ENCODE measurements around the gene LEFTY2.
A peak's percentile ranks its signal among the peaks of the same experiment; 100 is the strongest.
"Not testable (repeated sequence)": the region's sequence is repeated elsewhere in the genome, so short reads cannot be mapped to it uniquely, and the experiment has no call there.

Gene LEFTY2

DNA sequence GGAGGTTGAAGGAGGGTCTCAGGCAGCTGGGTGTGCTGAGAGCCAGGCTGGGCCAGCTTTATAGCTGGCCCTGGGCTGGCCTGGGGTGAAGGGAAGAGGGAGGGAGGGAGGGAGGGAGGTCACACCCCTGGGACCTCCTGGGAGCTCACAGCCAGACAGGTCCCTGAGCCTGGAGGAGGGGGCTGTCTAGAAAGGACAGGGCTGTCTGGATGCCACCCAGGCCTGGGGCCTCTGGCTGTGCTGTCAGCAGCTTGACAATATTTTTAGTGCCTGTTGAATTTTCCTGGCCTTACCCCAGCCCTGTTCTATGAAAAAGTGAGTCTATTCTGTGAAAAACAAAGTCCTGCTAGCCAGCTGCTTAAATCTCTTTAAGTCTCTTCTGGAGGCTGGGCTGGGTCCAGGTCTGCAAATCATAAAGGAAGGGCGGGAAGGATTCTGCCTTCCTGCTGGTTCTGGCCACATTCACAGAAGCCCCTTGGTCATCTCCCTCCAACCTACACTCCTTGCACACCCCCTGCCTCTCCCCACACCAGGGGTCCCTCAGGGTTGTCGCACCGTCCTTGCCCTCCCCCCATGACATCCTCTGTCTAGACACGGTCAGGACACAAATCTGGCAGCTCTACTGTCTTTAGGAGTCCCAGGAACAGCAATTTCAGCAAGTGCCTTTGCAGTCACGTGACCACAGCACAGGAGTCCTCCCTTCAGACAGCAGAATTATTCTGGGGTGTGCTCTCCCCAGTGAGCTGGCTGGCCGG, at the start of gene LEFTY2:
Gene LEFTY2, minus strand, starts transcription at position 34 of the 755 bp plus-strand sequence. CDS start 80 bp downstream, outside the sequence.
- no peak for DNase-seq (ENCODE audit: low read depth in 1 of 2, low spot score in 1 of 2)

- no peak for DNase-seq (ENCODE audit: low read depth in 1 of 2, low spot score in 1 of 2)
These were observed 46.7 kb upstream of the LEFTY2 start for GRCh38 chr1:225987491-225988316.

DNA sequence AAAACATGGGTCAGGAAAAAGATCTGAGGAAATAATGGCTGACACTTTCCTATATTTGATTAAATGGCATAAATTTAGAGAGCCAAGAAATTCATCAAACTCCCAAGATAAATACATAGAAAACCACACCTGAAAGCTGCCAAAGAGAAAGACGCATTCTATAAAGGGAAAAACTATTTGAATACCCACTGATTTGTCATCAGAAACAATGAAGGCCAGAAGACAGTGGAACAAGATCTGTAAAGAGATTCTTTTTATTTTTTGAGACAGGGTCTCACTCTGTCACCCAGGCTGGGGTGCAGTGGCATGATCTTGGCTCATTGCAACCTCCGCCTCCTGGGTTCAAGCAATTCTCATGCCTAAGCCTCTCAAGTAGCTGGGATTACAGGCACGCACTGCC, 40.7 kb upstream of the LEFTY2 start:
- DNase-seq (ENCODE audit: low read depth in 1 of 2, low spot score in 1 of 2): no peak

DNA sequence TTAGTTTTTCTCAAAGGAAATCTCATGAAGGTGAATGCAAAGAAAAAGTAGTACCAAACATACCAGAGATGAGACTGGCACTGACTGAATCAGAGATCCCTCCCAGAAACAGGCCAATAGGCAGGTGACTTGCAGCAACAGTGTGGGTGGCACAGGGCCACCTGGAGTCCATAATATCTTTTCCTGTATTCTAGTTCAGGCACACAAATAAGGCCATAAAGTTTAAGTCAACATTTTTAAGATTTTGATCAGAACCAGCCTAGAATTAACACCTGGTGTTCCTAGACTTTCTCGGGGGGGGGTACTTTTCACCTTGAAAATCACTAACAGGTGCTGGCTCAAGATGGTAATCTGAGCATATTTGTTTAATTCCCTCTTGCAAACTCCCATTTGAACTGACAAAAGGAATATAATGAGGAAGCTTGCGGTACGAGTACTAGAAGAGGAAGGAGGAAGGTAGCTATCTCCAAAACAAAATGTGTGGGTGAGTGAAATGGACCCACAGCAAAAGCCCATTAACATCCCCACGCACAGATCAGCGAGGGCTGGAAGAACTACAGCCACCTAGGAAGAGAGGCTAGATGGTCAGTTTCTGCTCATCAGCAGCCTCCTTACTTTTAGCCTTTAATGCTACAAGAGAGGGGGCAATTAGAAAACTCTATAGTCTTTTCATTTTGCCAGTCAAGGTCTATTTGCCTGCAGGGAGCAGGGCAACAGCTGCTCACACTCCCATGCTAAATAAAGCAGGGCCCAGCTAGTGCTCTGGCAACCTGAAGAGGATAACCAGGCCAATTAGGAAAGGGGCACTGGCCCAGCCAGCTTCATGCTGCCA, 39.2 kb upstream of the LEFTY2 start:
- no peak for DNase-seq (ENCODE audit: low read depth in 1 of 2, low spot score in 1 of 2)

- no peak for DNase-seq (ENCODE audit: low read depth in 1 of 2, low spot score in 1 of 2)
These were observed 38.4 kb upstream of the LEFTY2 start for GRCh38 chr1:225979421-225979820.

- no peak for DNase-seq (ENCODE audit: low read depth in 1 of 2, low spot score in 1 of 2)
These were observed 37.1 kb upstream of the LEFTY2 start for GRCh38 chr1:225977937-225978748.

DNA sequence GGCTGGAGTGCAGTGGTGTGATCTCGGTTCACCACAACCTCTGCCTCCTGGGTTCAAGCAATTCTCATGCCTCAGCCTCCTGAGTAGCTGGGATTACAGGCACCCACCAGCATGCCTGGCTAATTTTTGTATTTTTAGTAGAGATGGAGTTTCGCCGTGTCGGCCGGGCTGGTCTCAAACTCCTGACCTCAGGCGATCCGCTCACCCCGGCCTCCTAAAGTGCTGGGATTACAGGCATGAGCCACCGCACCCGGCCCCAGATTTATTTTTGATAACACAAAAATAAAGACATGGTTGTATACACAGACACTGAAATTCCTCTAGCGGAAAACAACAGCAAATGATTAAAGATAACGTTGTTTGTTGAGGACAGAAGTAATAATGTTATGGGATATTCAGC, 34.1 kb upstream of the LEFTY2 start:
- DNase-seq (ENCODE audit: low read depth in 1 of 2, low spot score in 1 of 2): not testable (repeated sequence)

DNA sequence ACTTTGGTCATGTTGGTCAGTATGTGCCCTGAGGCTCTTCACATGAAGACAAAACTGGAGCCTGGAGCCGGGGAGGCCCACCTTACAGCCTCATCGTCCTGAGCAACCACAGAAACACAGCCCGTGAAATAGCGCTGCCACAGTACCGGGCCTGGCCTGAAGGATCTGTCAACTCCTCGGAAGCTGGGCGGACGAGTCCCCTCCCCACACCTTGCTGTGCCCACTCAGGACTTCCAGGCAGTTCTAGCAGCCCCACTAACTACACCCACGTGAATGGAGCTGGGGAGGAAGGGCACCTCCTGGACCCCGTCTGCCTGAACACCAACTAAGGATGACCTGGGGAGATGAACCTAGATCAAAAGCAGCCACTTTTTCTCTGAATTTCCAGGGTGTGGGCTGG, 33.4 kb upstream of the LEFTY2 start:
- no peak for DNase-seq (ENCODE audit: low read depth in 1 of 2, low spot score in 1 of 2)

DNA sequence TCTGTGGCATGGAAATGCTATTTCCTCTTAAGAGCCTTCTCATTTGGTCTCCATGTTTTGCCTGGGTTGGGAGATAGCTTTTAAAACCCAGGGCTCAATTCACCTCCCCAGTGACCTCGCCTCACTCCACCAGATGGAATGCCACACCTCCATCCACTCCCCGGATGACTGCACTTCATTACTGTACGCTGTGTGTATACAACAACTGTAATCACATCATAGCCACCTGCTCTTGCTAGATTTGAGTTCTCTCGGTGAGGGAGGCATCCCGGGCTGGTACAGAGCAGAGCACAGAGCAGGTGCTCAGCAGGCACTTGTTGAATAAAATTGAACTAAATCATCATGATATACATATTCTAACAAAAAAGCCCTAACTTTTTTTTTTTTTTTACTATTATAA, 32.1 kb upstream of the LEFTY2 start:
- no peak for DNase-seq (ENCODE audit: low read depth in 1 of 2, low spot score in 1 of 2)

GRCh38 chr1:225972344-225973152, 31.5 kb upstream of the LEFTY2 start:
- no peak for DNase-seq (ENCODE audit: low read depth in 1 of 2, low spot score in 1 of 2)

DNA sequence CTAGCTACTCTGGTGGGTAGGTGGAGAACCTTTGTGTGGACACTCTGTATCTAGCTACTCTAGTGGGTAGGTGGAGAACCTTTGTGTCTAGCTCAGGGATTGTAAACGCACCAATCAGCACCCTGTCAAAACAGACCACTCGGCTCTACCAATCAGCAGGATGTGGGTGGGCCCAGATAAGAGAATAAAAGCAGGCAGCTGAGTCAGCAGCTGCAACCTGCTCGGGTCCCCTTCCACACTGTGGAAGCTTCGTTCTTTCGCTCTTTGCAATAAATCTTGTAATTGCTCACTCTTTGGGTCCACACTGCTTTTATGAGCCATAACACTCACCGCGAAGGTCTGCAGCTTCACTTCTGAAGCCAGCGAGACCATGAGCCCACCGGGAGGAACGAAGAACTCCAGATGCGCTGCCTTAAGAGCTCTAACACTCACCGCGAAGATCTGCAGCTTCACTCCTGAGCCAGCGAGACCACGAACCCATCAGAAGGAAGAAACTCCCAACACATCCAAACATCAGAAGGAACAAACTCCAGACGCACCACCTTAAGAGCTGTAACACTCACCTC, 29.7 kb upstream of the LEFTY2 start:
- DNase-seq (ENCODE audit: low read depth in 1 of 2, low spot score in 1 of 2): not testable (repeated sequence)

DNA sequence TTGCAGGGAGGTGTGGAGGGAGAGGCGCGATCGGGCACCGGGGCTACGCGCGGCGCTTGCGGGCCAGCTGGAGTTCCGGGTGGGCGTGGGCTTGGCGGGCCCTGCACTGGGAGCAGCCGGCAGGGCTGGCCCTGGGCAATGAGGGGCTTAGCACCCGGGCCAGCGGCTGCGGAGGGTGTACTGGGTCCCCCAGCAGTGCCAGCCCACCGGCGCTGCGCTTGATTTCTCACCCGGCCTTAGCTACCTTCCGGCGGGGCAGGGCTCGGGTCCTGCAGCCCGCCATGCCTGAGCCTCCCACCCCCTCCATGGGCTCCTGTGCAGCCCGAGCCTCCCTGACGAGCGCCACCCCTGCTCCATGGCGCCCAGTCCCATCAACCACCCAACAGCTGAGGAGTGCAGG, 28.7 kb upstream of the LEFTY2 start:
- not testable (repeated sequence) for DNase-seq (ENCODE audit: low read depth in 1 of 2, low spot score in 1 of 2)

- no peak for DNase-seq (ENCODE audit: low read depth in 1 of 2, low spot score in 1 of 2)
These were observed 24.2 kb upstream of the LEFTY2 start for GRCh38 chr1:225965231-225965630.

- DNase-seq (ENCODE audit: low read depth in 1 of 2, low spot score in 1 of 2): no peak
These were observed 22.9 kb upstream of the LEFTY2 start for GRCh38 chr1:225963735-225964530.

GRCh38 chr1:225962440-225962975, 21.5 kb upstream of the LEFTY2 start:
- DNase-seq (ENCODE audit: low read depth in 1 of 2, low spot score in 1 of 2): peak; percentile 22 to 26

- DNase-seq (ENCODE audit: low read depth in 1 of 2, low spot score in 1 of 2): no peak
These were observed 20.8 kb upstream of the LEFTY2 start for GRCh38 chr1:225961659-225962439.

- DNase-seq (ENCODE audit: low read depth in 1 of 2, low spot score in 1 of 2): no peak
These were observed 17.0 kb upstream of the LEFTY2 start for GRCh38 chr1:225958041-225958440.

DNA sequence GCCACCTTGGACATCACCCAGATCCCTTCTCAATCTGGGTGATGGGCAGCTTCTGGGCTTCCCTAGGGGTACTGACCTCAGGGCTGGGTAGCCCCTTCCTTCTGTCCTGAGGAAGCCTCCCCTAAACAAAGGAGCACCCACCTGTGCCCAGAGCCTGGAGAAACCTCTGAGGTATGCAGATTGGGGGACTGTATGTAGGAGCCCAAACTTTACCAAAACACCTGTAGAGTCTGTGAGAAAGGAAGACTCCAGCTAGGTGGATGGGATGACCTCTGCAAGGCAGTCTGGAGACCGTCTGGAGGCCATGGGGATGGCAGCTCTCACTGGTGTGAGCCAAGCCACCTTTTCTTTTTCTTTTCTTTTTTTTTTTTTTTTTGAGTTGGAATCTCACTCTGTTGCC, 13.7 kb upstream of the LEFTY2 start:
- no peak for DNase-seq (ENCODE audit: low read depth in 1 of 2, low spot score in 1 of 2)

Measured in activated T-helper 1 cell treated with anti-CD3 and anti-CD28 coated beads, Interleukin-2, amount 50 U/mL, for 16 hours (primary cell).